Activated naive CD8-positive, alpha-beta T cell treated with anti-CD3 and anti-CD28 coated beads, Interleukin-2, amount 50 U/mL, for 24 hours (primary cell): ENCODE data around the gene VCP.

Experiments
- ATAC-seq: fragments of 150-1000 bp; cut with Tn5 transposase; one replicate; pipeline ENCODE4 v1.10.0; 2021
- DNase-seq: peaks from one replicate; pipeline ENCODE4 v3.0.0; 2021
- H3K27ac Mint-ChIP-seq: one replicate; pipeline ENCODE4 v1.8.0; 2021; ENCODE audit warnings: mild to moderate bottlenecking, mixed read lengths
- H3K27me3 Mint-ChIP-seq: one replicate; pipeline ENCODE4 v1.8.0; 2021; ENCODE audit warnings: mixed read lengths
- H3K36me3 Mint-ChIP-seq: one replicate; pipeline ENCODE4 v1.8.0; 2021; ENCODE audit warnings: low read depth, mixed read lengths
- H3K4me1 Mint-ChIP-seq: one replicate; pipeline ENCODE4 v1.8.0; 2021; ENCODE audit warnings: mixed read lengths
- H3K4me3 Mint-ChIP-seq: one replicate; pipeline ENCODE4 v1.8.0; 2021; ENCODE audit warnings: mild to moderate bottlenecking, moderate library complexity, mixed read lengths
- H3K9me3 Mint-ChIP-seq: one replicate; pipeline ENCODE4 v1.8.0; 2021; ENCODE audit warnings: mixed read lengths

VCP gene

DNA sequence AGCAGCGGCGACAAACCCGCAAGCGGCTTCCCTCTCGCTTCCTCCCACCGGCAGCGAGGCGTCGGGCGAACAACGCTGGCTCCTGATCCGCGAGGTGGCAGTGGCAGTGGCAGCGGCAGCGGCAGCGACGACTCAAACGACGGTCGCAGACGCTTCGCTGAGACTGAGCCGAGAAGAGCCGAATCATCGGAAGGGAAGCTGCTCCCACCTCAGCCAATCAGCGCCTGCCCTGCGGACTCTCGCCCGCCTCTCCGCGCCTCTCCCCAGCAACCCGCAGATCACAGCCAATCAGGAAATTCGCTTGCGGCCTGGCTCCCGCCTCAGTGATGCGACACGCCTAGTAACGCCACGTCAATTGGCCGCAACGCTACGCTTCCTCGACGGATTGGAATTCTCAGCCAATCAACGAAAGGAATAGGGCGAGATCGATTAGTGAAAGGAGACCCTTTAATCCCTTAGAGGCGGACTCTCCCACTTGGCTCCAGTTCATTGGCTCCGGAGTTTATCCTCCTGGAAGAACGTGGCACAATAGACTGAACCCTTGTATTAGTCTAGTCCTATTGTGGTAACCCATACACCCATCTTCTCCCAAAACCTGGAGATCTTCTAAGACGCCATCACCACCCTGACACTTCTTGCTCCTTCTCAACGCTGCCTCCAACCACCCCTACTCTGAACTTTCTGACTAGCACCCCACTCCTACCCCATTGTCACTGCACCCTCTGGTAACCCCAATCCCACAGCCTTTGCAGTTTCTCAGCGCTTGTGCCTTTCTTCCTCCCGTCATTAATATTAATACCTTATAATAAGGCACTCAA lies at the start of gene VCP:
Gene VCP, minus strand, starts transcription at position 165 of the 818 bp plus-strand sequence. CDS start 272 bp downstream, outside the sequence.
- no peaks in the 10 kb centered on the region for H3K9me3 Mint-ChIP-seq
- H3K27ac Mint-ChIP-seq: peak within 1 kb of the TSS; percentile 90
- peaks cover 2% of the 10 kb centered on the region for H3K27me3 Mint-ChIP-seq
- peaks cover 56% of the 10 kb centered on the region for H3K4me1 Mint-ChIP-seq
- peak within 1 kb of the TSS; percentile 93 for H3K4me3 Mint-ChIP-seq
- peaks cover 69% of the 10 kb centered on the region for H3K36me3 Mint-ChIP-seq
- DNase-seq: peak; percentile 96
- ATAC-seq: peak; percentile 85

- H3K27me3 Mint-ChIP-seq: no peaks in the 10 kb centered on the region
- peak overlapping the region; percentile 70 for H3K27ac Mint-ChIP-seq
- ATAC-seq: peak; percentile 68
- DNase-seq: peak; percentile 87
- H3K9me3 Mint-ChIP-seq: no peaks in the 10 kb centered on the region
- peak overlapping the region; percentile 83 for H3K4me3 Mint-ChIP-seq
- no peaks in the 10 kb centered on the region for H3K36me3 Mint-ChIP-seq
- peaks cover 47% of the 10 kb centered on the region for H3K4me1 Mint-ChIP-seq
These were observed 44.6 kb upstream of the VCP start for GRCh38 chr9:35116898-35117551.

- H3K27me3 Mint-ChIP-seq: no peaks in the 10 kb centered on the region
- no peaks in the 10 kb centered on the region for H3K9me3 Mint-ChIP-seq
- H3K4me3 Mint-ChIP-seq: peak overlapping the region; percentile 83
- DNase-seq: no peak
- no peak for ATAC-seq
- peak overlapping the region; percentile 70 for H3K27ac Mint-ChIP-seq
- H3K4me1 Mint-ChIP-seq: peaks cover 52% of the 10 kb centered on the region
- no peaks in the 10 kb centered on the region for H3K36me3 Mint-ChIP-seq
These were observed 44.1 kb upstream of the VCP start for GRCh38 chr9:35116539-35116897.

GRCh38 chr9:35115680-35116538 lies 43.5 kb upstream of the VCP start, which contains the start of gene ATOSB:
Gene ATOSB, minus strand, starts transcription at chr9:35115862. Its CDS starts 7,588 bp downstream, at chr9:35108274.
- Mint-ChIP-seq H3K36me3 (no peaks in the 10 kb centered on the region), H3K27me3 (no peaks in the 10 kb centered on the region), H3K9me3 (no peaks in the 10 kb centered on the region), H3K4me1 (peaks cover 56% of the 10 kb centered on the region), H3K4me3 (peak within 1 kb of the TSS; percentile 83), H3K27ac (peak within 1 kb of the TSS; percentile 70)
- peak; percentile 93 for DNase-seq
- ATAC-seq: peak; percentile 65

GRCh38 chr9:35114840-35115628 lies 42.6 kb upstream of the VCP start:
- Mint-ChIP-seq H3K4me1 (peaks cover 65% of the 10 kb centered on the region), H3K27ac (peak overlapping the region; percentile 70), H3K27me3 (no peaks in the 10 kb centered on the region), H3K4me3 (peak overlapping the region; percentile 83), H3K9me3 (no peaks in the 10 kb centered on the region), H3K36me3 (no peaks in the 10 kb centered on the region)
- DNase-seq (peak; percentile 41), ATAC-seq (no peak)

- DNase-seq: peak; percentile 78
These were observed 41.9 kb upstream of the VCP start for GRCh38 chr9:35114113-35114839.

GRCh38 chr9:35112257-35113020 lies 40.0 kb upstream of the VCP start:
- H3K27ac Mint-ChIP-seq: peak overlapping the region; percentile 73
- peak; percentile 17 for DNase-seq
- peaks cover 69% of the 10 kb centered on the region for H3K4me1 Mint-ChIP-seq
- no peaks in the 10 kb centered on the region for H3K27me3 Mint-ChIP-seq
- no peak for ATAC-seq
- H3K4me3 Mint-ChIP-seq: peak overlapping the region; percentile 72
- H3K36me3 Mint-ChIP-seq: no peaks in the 10 kb centered on the region
- H3K9me3 Mint-ChIP-seq: no peaks in the 10 kb centered on the region

More at GRCh38 chr9:35114113-35114839, 41.9 kb upstream of the VCP start:
- no peaks in the 10 kb centered on the region for H3K27me3 Mint-ChIP-seq
- peak; percentile 41 for ATAC-seq
- peaks cover 69% of the 10 kb centered on the region for H3K4me1 Mint-ChIP-seq
- H3K36me3 Mint-ChIP-seq: no peaks in the 10 kb centered on the region
- peak overlapping the region; percentile 83 for H3K4me3 Mint-ChIP-seq
- H3K9me3 Mint-ChIP-seq: no peaks in the 10 kb centered on the region
- H3K27ac Mint-ChIP-seq: peak overlapping the region; percentile 70

- no peaks in the 10 kb centered on the region for H3K36me3 Mint-ChIP-seq
- H3K27ac Mint-ChIP-seq: peak overlapping the region; percentile 73
- H3K9me3 Mint-ChIP-seq: no peaks in the 10 kb centered on the region
- H3K27me3 Mint-ChIP-seq: no peaks in the 10 kb centered on the region
- peaks cover 59% of the 10 kb centered on the region for H3K4me1 Mint-ChIP-seq
- peak; percentile 95 for DNase-seq
- peak; percentile 81 for ATAC-seq
- H3K4me3 Mint-ChIP-seq: peak overlapping the region; percentile 72
These were observed 38.8 kb upstream of the VCP start for GRCh38 chr9:35111001-35111933.

DNA sequence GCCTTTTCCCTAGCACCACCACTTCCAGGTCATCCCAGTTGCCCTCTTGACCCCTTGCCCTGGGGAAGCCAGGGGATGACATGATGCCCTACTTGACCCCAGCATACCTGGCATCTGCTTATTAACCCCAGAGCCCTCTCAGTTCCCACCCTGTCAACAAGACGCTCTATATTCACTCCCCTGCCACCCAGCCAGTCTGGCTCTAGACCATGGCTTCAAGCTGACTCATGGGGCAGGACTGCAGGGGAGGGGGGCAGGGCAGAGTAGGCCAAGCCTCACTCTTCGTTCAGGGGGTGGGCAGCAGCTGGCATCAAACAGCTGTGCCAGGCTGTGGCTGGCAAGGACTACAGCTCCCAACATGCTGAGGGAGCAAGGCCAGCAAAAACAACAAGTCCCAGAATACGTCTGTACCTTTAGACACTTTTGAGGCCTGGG lies 37.9 kb upstream of the VCP start:
- no peak for DNase-seq
- Mint-ChIP-seq H3K4me1 (peaks cover 50% of the 10 kb centered on the region), H3K27ac (no peak overlapping the region), H3K4me3 (peak overlapping the region; percentile 72), H3K27me3 (no peaks in the 10 kb centered on the region), H3K36me3 (no peaks in the 10 kb centered on the region), H3K9me3 (no peaks in the 10 kb centered on the region)
- no peak for ATAC-seq

DNA sequence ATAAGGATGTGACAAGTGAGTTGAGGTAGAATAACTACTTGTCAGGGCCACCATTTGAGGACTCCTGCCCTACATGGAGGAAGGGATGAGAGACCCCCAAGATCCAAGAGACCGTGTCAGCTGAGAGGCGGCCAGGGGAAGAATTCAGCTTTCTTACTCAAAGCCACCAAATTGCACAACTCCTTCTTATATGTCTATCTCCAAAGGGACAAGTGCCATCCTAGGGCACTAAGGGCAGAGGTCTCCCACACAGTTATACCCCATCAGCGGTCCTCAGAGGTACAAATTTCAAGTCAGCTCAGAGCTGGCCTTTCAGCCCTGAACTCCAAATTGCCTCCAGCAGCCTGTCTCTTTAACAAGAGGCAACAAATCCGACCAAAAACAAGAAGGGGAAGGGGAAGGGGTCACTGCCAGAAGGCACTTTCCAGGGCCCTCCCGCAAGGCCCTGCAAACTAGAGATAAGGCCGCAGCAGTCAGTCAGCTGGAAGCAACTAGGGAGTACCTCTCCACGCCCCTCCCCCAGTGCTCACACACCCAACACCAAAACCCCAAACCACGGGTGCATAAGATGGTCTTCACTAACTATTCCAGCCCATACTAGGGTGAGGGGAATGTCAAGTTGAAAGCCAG lies 36.6 kb upstream of the VCP start:
- Mint-ChIP-seq H3K4me3 (no peak overlapping the region), H3K9me3 (no peaks in the 10 kb centered on the region), H3K27ac (no peak overlapping the region), H3K36me3 (no peaks in the 10 kb centered on the region), H3K4me1 (peaks cover 38% of the 10 kb centered on the region), H3K27me3 (no peaks in the 10 kb centered on the region)
- no peak for ATAC-seq
- DNase-seq: no peak

DNA sequence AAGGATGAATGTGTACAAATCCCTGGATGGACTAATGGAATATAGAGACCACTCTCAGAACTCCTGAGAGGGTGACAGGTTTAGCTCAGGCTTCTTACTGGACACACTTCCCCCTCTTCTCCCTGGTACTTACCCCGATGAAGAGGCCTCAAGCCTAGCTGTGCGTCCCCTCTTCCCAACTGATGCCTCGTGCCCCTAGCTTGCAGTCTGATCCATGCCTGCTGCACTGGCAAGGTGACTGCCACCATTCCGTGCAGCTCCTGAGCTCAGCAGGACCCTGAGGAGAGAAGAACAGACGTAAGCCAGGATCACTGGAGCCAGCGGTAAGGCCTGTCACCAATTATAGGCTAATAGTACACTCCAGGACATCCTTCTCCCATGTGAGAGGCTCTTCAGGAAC lies 36.0 kb upstream of the VCP start:
- Mint-ChIP-seq H3K27ac (no peak overlapping the region), H3K27me3 (no peaks in the 10 kb centered on the region), H3K36me3 (no peaks in the 10 kb centered on the region), H3K4me1 (peaks cover 36% of the 10 kb centered on the region), H3K4me3 (no peak overlapping the region), H3K9me3 (no peaks in the 10 kb centered on the region)
- ATAC-seq: no peak
- no peak for DNase-seq
